G401 (cell line): ENCODE results near the gene ASMTL. TPM values are rescaled to one million over a fixed set of nuclear protein-coding genes. Genes with fewer than 3 reads are reported as not detected.
"Not testable (repeated sequence)": the region's sequence is repeated elsewhere in the genome, so short reads cannot be mapped to it uniquely, and the experiment has no call there.

ENCODE experiments used
- DNase-seq: peaks from one replicate; pipeline ENCODE4 v3.0.0-alpha.2; 2015; ENCODE audit warnings: low spot score
- in situ Hi-C: cut with HindIII; loops from 2 replicates; pipeline ENCODE4 v1.10.0; 2016; ENCODE audit warnings: low sequenced_read_pairs, mixed read lengths
- total RNA-seq: library from RNA; depleted of rRNA; stranded (reverse); fragments of >200 nt; shearing (Covaris generic); gene quantifications from 2 replicates; pipeline ENCODE4 v1.2.3, GENCODE V29; 2014

ASMTL gene
- total RNA-seq, 1 experiment from 2014 or later = 214 TPM

DNA sequence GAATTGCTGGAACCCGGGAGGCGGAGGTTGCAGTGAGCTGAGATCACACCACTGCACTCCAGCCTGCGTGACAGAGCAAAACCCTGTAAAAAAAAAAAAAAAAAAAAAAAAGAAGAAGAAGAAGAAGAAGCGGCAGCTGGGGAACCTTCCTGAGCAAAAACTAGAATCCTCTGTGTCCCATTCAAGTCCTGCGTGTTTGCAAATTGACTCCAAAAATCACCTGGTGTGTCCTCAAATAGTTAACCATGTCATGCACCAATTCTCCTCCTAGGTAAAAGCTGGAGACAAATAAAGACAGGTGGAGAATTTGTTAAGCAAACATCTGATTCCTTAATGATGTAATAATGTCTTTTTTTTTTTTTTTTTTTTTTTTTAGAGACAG, 31.9 kb upstream of the ASMTL start:
- DNase-seq = no peak
- in situ Hi-C loops = no loop called here

DNA sequence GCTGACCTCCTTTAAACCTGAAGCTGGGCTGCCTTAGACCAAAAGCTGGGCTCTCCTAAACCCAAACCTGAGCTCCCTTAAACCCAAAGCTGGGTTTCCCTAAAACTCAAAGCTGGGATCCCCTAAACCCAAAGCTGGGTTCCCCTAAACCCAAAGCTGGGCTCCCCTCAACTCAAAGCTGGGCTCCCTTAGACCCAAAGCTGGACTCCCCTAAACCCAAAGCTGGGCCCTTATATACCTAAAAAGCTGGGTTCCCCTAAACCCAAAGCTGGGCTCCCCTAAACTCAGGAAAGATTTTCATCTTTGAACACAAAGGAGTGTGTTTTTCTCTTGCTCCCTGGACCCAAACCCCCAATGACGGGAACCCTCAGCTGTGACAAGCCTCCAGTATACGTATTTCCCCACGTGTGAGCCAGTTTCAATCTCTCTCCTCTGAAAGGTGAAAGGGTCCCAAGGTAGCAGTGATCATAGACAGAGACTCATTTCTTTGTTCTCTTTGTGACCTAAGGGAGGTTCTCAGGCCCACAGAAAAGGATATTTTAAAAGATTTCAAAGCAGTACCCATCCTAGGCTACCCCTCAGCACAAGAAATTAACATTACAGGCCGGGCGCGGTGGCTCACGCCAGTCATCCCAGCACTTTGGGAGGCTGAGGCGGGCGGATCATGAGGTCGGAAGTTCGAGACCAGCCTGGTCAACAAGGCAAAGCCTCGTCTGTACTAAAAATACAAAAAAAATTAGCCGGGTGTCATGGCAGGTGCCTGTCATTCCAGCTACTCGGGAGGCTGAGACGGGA, 31.3 kb upstream of the ASMTL start:
- DNase-seq = no peak
- in situ Hi-C loops = no loop called here

DNA sequence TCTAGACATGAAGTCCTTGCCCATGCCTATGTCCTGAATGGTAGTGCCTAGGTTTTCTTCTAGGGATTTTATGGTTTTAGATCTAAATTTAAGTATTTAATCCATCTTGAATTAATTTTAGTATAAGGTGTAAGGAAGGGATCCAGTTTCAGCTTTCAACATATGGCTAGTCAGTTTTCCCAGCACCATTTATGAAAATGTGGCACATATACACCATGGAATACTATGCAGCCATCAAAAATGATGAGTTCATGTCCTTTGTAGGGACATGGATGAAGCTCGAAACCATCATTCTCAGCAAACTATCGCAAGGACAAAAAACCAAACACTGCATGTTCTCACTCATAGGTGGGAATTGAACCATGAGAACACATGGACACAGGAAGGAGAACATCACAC, 29.8 kb upstream of the ASMTL start:
- DNase-seq = not testable (repeated sequence)

DNA sequence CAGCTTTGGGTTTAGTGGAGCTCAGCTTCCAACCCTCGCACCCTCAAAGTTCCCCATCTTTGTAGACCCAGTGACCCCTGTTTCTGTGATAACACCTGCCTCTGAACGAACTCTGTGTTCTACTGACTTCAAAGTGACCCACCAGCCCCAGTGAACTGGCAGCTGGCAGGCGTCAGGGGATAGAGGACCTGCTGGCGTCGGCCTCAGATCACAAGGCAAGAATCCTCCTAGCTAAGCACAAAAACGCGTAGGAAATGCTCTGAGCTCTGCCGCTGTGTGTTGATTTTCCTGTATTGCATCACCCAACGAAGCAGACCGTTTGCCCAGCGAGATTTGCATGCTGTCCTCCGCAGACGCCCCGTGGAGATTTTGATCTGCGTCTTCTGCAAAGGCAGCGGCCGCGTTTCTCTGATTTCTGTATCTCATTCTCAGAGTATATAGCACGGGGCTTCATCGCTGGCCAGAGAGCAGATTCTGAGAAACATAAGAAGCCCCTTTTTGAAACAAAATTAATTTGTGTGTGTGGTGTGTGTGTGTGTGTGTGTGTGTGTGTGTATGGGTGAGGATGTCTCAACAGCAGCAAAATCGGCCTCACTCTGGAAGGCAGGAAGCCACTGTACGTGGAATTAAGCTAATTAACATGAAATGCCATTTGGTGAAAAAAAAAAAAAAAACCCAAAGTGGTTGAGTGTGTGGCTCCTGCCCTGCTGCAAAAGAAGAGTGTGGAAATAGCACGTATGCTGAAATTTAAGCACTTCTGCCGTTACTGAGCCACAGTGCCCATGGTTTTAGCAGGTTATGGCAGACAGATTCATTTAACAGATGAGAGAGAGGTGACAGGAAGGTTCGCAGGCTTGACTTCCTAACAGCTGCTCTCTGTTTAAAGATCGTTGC, 29.2 kb upstream of the ASMTL start:
- in situ Hi-C loops = no loop called here
- no peak for DNase-seq

More for the DNA sequence above, 29.8 kb upstream of the ASMTL start:
- in situ Hi-C loops = not testable (repeated sequence)

DNA sequence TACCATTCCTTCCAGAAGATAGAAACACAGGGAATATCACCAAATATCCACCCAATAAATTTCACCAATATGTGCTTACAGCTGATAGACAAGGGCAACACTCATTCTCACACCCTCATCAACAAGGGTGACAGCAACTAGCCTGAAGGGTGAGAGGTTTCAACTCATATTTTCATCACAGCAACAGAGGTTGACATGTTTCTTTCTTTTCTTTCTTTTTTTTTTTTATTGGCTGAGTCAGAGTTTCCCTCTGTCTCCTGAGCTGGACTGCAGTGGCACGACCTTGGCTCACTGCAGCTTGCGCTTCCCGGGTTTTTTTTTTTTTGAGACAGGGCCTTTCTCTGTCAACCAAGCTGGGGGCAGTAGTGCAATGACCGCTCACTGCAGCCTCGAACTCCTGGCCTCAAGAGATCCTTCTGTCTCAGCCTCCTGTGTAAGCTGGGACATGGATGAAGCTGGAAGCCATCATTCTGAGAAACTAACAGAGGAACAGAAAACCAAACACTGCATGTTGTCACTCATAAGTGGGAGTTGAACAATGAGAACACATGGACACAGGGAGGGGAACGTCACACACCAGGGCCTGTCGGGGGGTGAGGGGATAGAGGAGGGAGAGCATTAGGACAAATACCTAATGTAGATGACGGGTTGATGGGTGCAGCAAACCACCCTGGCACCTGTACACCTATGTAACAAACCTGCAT, 27.5 kb upstream of the ASMTL start:
- in situ Hi-C loops = no loop called here
- no peak for DNase-seq

DNA sequence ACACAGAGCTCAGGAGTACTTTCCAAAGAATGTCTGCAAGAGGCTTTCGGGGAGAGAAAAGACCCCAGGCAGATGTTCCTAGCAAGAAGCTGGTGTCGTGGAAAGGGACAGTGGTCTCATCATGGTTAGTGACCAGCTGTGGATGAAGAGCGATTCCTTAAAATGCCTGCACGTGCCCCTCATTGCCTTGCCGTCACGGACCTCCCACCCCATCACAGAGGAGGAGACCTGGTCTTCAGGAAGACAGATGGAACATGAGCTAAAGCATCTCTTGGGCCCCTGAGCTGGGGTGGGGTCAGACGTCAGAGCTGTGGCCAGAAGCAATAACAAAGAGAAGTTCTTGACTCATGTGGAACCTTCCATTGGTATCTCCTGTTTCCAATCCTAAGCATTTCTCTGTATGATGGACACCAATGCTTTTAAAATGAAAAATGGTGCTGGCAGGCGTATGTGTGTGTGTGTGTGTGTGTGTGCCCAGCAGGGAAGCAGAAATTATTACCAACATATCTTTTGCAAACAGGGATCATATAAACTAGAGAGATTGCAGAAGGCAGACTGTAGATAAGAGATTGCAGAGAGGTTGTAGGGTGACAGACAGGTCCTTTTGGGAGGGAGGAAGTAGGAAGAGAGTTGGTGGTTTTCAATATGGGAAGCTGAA, 25.2 kb upstream of the ASMTL start:
- DNase-seq = no peak
- in situ Hi-C loops = no loop called here

DNA sequence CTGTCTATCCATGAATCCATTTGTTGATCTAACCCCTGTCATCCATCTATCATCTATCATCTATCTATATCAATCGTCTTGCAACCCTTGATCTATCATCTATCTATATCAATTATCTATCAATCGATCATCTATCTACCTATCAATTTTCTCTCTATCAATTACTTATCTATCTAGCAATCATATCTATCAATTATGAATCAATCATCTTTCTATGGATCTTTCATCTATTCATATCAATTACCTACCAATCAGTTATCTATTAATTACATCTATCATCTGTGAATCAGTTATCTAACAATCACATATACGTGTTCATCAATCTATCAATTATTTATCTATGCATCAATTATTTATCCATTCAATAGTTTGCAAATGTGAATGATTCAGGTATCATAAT, 24.5 kb upstream of the ASMTL start:
- in situ Hi-C loops = no loop called here
- DNase-seq = no peak

DNA sequence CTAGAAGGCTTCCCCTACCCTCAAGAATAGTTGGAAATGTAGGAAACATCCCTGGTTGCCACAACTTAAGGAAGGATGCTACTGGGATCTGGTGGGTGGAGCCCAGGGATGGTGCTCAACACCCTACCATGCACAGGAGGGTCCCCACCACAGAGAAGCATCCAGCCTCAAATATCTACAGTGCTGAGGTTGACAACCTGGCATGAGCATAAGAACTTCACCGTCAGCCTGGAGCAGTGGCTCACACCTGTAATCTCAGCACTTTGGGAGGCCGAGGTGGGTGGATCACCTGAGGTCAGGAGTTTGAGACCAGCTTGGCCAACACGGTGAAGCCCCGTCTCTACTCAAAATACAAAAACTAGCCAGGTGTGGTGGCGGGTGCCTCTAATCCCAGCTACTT, 24.0 kb upstream of the ASMTL start:
- DNase-seq = no peak
- in situ Hi-C loops = no loop called here

DNA sequence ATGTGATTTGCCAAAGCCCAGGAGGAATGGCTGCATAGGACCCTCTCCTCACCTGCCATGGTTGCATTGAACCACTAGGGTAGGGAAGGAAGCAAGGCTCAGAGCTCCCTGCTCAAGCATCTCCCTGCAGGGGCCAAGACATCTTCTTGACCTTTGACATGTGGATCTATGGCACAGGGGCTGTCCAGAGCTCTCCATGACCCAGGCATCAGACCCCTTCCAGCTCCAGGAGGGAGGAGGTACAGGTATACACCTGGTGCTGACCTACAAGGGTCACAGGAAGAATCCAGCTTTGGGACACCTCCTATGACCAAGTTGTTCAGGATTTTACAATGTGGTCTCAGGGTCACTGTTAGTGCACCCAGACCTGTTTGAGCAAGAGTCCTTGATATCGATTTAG, 23.2 kb upstream of the ASMTL start:
- in situ Hi-C loops = no loop called here
- no peak for DNase-seq

DNA sequence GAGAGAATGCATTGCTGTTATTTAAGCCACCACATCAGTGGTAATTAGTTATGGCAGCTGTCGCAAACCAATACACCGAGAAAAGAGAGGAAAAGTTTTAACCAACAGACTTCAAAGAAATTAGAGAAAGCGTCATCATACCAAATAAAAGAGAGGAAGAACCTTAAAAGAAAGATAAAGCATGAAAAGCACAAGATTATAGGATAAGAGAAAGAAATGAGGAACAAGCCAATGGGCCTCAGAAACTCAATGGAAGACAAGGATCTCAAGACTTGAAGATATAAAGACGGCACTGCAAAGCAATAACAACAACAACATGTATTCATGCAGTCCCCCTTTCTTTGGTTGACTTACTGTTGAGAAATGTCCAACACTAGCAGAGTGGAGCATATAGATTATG, 22.8 kb upstream of the ASMTL start:
- in situ Hi-C loops = no loop called here
- no peak for DNase-seq

DNA sequence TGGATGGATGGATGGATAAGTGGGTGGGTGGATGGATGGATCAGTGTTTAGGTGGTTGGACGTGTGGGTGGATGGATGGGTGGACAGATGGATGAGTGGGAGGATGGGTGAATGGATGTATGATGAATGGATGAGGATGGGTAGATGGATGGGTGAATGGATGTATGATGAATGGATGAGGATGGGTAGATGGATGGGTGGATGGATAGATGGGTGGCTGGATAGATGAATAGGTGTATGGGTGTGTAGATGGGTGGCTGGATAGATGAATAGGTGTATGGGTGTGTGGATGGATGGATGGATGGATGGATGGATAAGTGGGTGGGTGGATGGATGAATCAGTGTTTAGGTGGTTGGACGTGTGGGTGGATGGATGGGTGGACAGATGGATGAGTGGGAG, 21.9 kb upstream of the ASMTL start:
- in situ Hi-C loops, DNase-seq: not testable (repeated sequence)

DNA sequence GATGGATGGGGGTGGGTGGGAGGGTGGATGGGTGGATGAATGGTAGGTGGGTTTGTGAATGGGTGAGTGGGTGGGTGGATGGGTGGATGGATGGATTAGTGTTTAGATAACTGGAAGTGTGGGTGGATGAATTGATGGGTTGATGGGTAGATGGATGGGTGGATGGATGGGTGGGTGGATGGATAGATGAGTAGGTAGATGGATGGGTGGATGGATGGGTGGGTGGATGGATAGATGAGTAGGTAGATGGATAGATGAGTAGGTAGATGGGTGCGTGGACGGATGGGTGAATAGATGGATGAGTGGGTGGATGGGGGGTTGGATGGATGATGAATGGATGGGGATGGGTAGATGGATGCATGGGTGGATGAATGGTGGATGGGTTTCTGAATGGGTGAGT, 20.3 kb upstream of the ASMTL start:
- in situ Hi-C loops = no loop called here
- no peak for DNase-seq

DNA sequence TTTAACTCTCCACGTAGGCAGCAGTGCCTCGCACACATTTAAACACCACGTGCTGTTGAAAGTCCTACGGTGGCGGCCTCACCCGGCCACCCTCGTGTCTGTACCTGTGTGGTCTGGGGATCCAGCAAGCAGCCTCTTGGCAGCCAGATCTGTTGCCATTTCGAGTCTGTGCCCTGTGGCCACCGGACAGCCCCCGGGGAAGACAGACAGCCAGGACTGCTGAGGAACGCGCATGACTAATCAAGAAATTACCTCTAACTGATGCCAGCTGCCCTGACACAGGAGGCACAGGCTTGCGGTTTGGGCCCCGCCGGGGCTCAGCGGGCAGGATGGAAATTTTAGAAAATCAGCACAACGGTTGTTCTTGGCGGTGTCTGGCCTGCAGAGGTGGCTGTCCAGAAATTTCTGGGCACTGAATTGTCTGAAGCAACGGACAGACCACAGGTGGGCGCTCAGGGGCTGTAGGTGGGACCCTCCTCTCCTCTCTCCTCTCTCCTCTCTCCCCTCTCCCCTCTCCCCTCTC, 15.6 kb upstream of the ASMTL start:
- in situ Hi-C loops = no loop called here
- no peak for DNase-seq

DNA sequence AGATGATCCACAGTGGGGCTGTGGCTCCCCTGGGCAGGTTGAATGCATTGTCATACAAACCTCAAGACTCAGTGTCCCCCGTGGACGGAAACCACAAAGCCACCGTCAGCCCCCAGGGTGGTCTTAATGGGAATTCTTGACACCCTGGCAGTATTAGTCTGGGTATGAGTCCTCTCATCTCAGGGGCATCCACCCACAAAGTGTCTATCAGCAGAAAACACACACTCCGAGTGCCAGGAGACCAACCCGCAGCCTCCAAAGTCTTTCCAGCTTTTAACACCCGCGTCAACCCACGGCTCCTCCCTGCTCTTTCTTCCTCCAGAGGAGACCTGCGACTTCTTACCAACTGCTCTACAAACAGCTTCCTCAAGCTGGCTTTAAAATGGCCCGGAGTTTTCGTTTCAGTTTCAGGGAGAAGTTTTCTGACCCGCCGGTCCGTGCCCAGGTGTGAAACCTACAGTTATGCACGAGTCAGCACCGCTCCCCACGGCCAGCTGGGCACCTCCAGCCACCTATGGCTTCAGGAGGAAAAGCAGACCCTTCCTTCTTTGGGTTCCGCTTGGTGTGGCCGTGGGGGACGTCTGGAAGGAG, 14.4 kb upstream of the ASMTL start:
- in situ Hi-C loops = no loop called here
- DNase-seq = no peak

DNA sequence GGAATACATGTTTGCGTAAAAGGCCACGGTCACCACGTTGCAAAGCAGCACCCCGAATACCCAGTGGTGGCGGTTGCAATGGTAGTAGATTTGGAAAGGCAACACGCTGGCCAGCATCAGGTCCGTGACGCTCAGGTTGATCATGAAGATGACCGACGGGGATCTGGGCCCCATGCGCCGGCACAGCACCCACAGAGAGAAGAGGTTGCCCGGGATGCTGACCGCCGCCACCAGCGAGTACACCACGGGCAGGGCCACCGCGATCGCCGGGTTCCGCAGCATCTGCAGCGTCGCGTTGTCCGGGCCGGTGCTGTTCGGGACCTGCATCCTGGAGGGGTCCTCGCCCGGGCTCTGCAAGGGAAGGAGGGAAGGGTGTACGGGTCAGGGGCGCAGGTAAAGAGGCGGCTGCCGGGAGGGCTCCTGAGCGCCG, 13.5 kb upstream of the ASMTL start:
- in situ Hi-C loops = no loop called here
- no peak for DNase-seq

DNA sequence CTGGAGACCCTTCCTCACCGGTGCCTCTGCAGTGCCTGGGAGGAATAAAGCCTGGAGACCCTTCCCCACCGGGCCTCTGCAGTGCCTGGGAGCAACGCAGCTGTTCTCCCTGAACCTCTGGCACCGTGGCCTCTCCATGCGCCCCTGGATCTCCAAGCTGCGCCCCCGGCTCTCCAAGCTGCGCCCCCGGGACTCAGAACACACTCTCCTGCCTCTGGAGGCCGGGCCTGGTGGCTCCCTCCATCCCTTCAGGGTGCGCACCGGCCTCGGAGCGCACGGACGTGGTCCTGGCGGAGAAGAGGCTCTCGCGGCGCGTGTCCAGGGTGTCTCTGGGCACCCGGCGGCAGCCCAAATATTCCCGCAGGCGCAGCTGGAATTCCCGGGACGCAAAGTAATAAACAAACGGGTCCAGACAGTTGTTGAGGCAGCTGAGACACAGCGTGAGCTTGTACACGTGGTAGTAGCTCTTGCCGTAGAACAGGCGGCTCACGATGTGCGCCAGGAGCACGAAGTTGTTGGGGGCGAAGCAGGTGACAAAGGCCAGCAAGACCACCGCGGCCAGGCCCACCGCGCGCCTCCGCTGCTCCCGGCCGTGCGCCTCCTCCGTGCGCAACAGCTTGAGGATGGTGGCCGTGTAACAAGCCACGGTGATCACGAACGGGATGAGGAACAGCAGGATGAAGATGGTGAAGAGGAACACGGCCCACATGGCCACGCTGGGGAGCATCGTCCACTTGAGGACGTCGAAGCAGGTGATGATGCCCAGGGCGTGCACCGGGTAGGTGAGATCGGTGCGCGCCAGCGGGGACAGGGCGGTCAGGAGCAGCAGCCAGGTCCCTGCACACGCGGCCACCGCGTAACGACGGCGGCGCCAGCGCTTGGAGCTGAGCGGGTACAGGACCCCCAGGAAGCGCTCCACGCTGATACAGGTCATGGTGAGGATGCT, 12.8 kb upstream of the ASMTL start:
- in situ Hi-C loops = no loop called here
- no peak for DNase-seq

DNA sequence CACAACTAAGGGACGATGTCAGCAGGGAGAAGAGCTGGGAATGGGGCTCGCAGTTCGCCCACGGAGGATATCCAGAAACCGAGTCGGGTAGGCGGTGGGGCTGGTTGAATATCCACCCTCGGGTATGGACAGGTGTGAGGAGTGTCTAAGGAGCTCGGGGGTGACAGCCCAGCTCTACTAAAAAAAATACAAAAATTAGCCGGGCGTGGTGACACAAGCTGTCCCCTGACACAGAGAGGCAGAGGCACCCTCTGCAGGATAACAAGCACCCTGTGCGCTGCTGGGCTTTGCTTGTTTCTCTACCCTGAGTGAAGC, 12.2 kb upstream of the ASMTL start:
- DNase-seq = no peak
- in situ Hi-C loops = no loop called here
